Head of caudate nucleus (tissue), 42 donors: Measurements from ENCODE around the gene TMPO.
A peak's percentile ranks its signal among the peaks of the same experiment; 100 is the strongest.
"Not testable (repeated sequence)": the region's sequence is repeated elsewhere in the genome, so short reads cannot be mapped to it uniquely, and the experiment has no call there.

Experiments used
- DNase-seq, 42 donors: peaks; one replicate each; pipeline versions ENCODE4 v3.0.0 to v3.0.0-alpha.2; 2020 to 2021; ENCODE audit warnings: mixed read lengths in 7 of 42
- intact Hi-C: fragments of 100-400 bp; cut with DNase I; formaldehyde crosslinking; loops from one replicate; pipeline ENCODE4 v1.15.0; 2022

The TMPO gene

DNA sequence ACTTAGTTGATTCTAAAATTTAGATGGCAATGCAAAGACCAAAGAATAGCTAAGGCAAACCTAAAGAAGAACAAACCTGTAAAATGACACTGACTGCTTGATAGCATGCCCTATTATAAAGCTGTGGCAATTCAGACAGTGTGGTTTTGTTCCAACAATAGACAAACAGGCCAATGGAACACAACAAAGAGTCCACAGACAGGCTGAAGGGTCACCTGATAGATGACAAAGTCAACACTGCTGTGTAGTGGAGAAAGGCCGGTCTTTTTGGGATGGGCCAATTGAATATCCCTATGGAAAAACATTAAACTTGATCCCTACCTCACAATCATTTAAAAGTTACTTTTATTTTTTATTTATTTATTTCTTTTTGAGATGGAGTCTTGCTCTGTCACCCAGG lies 44.3 kb downstream of the TMPO start:
- intact Hi-C loops = no loop called here
- peak in 28 of 42 donors; percentile 9 to 82 (median 51) for DNase-seq

DNA sequence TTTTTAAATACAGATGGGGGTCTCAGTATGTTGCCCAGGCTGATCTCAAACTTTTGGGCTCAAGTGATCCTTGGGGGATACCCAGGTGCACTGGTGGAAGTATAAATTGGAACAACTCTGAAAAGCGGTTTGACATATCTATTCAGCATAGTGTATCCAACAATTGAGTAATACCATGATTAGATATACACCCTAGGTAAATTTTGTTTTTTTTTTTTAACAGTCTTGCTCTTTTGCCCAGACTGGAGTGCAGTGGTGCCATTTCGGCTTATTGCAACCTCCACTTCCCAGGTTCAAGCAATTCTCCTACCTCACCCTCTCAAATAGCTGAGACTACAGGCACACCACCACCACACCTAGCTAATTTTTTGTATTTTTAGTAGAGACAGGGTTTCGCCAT lies 46.5 kb downstream of the TMPO start:
- intact Hi-C loops = no loop called here
- no peak for DNase-seq

DNA sequence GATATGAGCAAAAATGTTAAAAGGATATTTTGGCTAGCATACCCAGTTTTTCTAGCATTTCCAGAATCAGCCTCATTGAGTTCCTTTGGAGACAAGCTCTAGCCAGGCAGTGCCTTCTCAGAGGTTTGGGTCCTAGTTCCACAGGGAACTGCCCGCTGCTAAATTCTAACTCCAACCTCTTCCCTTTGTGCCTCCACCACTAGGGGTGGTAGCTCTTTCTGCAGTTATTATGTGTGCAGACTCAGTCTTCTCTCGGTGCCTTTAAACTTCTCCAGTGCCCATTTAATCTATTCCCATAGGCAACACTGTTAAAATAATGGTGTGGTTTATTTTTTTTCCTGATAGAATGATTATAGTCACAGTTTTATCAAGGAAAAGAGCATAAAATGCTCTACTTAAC lies 56.6 kb downstream of the TMPO start:
- no peak for DNase-seq
- intact Hi-C loops = no loop called here

DNA sequence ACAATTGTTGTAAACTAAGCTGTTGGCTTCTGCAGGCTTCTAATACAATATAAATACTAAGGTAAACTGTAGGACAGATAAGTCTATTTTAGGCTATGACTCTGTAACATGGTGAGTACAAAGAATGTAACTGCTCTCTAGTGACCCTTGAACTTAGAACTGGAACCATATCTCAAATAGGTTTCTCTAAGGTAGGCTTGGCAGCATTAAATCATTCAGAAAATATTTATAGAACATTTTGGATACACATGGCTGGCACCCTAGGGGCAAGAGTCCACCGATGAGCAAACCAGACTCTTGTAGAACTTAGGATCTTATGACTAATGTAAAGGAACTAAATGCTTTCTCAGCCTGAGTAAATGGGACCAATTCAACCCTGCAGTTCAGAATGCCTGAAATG lies 58.7 kb downstream of the TMPO start:
- intact Hi-C loops = no loop called here
- DNase-seq = no peak

DNA sequence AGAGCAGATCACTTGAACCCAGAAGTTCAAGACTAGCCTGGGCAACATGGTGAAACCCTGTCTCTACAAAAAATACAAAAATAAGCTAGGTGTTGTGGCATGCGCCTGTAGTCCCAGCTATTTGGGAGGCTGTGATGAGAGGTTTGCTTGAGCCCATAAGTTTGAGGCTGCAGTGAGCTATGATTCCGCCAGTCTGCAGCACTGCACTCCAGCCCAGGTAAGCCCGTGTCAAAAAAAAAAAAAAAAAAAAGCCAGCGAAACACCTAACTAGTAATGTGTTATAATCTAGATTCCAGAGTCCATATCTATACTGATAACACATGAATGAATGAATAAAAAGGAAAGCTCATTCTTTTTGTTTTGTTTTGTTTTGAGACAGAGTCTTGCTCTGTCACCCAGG lies 59.6 kb downstream of the TMPO start:
- intact Hi-C loops = no loop called here

DNA sequence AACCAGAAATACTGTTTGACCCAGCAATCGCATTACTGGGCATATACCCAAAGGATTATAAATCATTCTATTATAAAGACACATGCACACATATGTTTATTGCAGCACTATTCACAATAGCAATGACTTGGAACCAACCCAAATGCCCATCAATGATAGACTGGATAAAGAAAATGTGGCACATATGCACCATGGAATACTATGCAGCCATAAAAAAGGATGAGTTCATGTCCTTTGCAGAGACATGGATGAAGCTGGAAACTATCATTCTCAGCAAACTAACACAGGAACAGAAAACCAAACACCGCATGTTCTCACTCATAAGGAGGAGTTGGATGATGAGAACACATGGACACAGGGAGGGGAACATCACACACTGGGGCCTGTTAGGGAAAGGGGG lies 61.4 kb downstream of the TMPO start:
- DNase-seq, intact Hi-C loops: not testable (repeated sequence)

More for the DNA sequence above, 59.6 kb downstream of the TMPO start:
- DNase-seq = no peak

DNA sequence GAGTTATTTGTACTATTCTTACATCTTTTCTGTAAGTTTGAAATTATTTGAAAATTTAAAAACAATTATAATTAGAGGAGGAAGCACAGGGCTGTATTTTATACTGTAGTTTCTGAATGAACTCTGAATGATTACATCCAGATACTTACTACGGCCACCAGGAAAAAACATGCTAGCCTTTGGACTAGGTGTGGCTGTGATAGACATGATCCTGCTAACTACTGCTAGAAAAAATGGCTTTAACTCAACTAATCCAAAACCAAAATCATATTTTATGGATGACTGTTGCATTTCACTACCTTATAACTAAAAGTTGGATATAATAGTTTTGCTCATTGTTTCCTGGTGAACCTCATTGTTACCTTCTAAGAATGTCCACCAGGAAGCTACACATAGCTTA lies 63.0 kb downstream of the TMPO start:
- DNase-seq = no peak
- intact Hi-C loops = no loop called here

DNA sequence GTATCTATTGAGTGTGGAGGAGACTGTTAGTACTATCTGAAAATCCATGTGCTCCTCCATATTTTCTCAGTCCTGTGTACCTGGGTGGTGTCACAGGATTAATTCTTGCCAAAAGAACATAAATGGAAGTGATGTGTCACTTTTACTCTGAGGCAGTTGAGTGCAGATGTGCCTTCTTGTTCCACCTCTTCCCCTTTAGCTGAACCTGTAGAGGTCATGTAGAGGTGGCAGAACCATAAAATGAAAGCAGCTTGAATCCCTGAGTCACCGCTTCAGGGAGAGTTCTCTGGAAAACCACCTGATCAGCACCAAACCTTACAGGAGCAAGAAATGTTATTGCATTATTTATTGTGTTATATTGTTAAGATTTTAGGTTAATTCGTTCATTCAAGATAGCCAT lies 63.4 kb downstream of the TMPO start:
- intact Hi-C loops = no loop called here
- no peak for DNase-seq

DNA sequence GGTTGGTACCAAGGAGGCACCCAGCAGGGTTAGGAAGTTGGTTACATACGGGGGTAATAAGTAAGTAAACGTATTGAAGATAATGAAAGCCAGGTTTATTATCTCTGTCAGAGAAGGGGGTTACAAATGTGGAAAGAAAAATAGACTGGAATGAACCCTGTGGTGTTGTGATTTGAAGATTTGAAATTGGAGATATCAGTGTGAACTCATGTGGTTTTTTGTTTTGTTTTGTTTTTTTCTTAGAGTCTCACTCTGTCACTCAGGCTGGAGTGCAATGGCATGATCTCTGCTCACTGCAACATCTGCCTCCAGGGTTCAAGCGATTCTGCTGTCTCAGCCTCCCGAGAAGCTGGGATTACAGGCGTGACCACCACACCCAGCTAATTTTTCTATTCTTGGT lies 64.0 kb downstream of the TMPO start:
- intact Hi-C loops = no loop called here
- no peak for DNase-seq

DNA sequence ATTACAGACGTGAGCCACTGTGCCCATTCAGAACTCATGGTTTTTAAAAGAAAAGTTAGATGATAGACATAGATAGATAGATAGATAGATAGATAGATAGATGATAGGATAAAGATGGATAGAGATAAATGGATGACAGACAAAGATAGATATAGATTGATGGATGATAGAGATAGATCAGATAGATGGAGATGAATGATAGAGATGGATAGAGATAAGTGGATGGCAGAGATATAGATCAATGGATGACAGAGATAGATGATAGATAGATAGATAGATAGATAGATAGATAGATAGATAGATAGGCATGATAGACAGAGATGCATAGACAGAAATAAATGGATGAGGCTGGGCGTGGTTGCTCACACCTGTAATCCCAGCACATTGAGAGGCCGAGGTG lies 64.4 kb downstream of the TMPO start:
- no peak for DNase-seq
- intact Hi-C loops = no loop called here

DNA sequence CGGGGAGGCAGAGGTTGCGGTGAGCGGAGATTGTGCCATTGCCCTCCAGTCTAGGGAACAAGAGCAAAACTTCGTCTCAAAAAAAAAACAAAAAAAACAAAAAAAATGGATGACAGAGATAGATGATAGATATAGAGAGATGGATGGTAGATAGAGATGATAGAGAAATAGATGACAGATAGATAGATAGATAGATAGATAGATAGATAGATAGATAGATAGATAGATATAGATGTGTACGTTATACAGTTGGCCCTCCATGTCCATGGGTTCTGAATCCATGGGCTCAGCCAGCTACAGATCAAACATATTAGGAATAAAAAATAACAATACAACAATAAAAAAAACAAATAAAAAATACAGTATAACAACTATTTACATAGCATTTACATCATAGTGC lies 65.3 kb downstream of the TMPO start:
- no peak for DNase-seq
- intact Hi-C loops = no loop called here

DNA sequence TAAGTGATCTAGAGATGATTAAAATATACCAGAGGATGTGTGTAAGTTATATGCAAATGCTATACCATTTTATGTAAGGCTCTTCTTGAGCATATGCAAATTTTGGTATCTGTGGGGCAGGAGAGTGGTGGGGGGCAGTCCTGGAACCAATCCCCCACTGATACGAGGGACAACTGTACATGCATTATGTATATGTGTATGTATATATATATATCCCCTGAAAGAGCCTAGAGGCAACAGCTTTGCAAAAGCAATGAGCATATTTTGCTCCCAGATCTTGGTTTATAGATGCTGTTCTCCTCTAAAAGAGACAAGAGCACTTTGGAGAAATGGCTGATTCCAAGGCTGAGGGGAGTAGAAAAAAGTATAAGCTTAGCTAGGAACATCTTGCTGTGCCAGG lies 65.7 kb downstream of the TMPO start:
- intact Hi-C loops = no loop called here
- DNase-seq = no peak

DNA sequence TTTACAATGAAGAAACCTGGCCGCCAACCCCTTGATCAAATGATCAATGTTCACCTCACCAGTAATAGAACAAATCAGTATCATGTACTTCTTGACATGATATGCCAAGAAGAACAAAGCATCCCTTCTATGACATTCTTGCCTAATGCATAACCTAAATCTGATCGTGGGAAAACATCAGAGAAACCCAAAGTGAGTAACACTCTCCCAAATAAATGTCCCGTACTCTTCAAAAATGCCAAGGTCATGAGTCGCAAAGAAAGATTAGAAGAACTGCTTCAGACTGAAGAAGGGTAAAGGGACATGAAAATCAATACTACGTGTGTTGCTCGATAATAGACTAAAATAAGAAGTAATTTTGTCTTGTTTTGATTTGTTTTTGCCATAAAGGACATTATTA lies 66.7 kb downstream of the TMPO start:
- intact Hi-C loops = no loop called here
- no peak for DNase-seq

DNA sequence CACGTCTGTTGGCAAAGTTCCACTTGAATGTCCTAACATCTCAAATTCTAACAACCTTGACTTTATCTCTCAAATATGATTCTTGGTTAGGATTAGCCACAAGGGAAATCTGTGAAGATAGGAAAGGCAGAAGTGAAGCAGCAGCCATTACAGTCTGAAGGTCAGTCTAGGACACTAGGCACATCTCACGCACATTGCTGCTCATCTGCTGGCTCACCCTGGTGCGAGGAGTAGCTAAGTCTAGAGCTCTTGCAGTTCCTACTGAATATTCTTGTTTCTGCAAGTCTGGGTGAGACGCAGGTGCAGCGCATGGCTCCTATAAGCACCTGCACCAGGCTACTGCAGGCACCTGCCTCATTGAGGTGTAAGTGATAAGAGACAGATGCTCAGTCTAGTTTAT lies 71.7 kb downstream of the TMPO start:
- intact Hi-C loops = no loop called here
- no peak for DNase-seq

DNA sequence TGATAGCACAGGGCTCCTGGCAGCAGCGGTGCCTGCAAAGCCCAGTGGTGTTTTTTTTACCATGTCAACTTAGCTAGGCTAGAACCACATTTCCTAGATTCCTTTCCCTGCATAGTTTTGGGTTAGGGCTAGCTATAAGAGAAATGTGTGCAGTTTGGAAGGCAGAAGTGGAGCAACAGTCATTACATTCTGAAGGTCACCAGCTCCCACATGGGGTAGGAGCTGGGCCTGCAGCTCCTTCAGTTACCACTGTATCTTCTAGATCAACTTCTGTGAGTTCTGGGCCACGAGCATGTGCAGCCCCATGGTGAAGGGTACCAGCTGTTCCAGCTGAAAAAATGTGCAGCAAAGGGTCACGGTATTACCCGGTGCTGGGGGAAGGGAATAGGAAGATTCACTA lies 75.8 kb downstream of the TMPO start:
- intact Hi-C loops = loop anchor here (10.0 kb wide), 1 partner anchor 86 kb away; no protein-coding TSS in a partner anchor
- no peak for DNase-seq

DNA sequence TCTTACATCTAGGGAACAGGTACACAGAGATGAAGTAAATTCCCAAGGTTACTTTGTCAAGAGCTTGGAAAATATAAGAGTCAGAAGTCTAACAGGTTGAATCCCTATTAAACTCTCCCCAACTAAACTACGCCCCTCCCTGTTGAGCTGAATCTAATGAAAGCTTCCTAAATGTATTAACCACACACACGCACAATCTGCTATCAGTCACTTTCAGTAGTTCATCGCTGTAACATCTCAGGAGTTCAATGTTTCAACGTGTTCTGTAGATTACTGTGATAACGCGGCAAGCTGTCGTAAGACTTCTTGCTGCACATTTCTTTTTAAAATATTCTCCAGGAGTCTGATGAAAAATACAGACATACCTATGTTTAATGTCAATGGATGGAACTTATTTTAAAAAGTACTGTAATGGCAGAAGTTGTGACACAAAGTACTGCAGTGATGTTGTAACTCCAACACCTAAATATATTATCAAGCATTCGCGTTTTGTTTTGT lies 77.5 kb downstream of the TMPO start:
- intact Hi-C loops = loop anchor here (10.0 kb wide), 1 partner anchor 88 kb away; no protein-coding TSS in a partner anchor
- no peak for DNase-seq

DNA sequence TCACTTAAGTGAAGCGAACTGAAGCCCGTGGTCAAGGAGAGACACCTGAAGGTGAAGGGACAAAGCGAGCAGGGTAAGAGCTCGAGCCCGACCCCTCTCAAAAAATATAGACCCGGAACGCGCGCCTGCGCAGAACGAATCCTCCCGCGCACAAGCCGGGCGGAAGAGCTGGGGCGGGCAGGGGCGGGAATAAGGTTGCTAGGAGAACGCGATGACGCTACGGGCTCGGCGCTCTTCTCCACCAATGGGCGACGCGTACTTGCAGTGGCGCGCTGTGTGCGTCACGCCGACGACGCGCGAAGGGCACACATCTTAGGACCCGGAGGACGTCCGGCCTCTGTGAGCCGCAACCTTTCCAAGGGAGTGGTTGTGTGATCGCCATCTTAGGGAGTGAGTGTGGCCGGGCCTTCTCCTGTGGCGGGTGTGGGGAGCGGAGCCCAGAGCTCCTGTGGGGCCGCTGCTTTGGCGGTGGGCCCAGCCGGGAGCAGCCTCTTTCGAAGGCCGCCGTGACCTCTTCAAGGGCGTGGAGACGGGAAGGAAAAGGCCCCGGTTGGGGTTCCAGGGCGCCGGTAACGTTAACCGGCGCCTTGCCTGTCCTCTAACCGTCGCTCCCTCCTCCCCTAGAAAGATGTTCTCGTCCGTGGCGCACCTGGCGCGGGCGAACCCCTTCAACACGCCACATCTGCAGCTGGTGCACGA lies 78.1 kb downstream of the TMPO start, which contains the start of gene SLC25A3:
Gene SLC25A3, plus strand, starts transcription at position 336 of the 699 bp plus-strand sequence. Its CDS starts 293 bp downstream, at position 629.
- peak; percentile 90 to 98 (median 97) for DNase-seq
- intact Hi-C loops = loop anchor here (2.0 to 10.0 kb wide), 2 partner anchors 51 to 89 kb away; partner anchors contain the start of genes APAF1 and IKBIP

DNA sequence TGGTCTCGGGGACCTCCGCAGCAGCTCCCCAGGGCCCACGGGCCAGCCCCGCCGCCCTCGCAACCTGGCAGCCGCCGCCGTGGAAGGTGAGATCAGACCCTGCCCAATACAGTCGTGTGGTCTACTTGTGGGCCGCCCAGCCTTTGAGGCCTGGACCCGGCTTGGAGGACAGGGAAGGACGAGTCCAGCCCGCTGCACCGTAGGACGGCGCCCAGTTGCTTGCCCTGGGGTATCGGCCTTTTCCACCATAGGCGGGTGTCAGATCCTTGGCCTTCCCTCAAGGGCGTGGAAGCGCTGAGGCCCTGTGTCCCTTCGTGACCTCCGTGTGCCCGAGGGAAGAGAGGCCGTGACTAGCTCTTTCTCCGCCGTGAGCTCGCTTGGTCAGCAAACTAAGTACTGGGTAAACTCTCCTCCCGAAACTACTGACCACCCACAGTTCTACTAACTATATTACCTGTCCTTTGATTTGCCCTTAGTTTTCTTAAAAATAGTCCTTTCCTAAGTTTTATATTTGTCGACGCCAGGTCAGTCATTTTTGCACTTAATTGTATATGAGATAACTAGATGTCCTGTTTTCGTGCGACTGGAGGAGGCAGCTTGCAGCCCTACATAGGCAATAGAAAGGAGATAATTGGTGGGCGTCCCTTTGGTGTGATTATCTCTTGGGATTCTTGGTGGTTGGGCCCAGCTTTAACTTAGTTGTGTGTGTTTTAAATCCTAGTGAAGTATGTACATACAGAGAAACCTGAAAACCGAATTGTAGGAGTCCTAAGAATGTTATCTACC lies 78.9 kb downstream of the TMPO start:
- intact Hi-C loops = loop anchor here (2.0 to 10.0 kb wide), 2 partner anchors 51 to 89 kb away; partner anchors contain the start of genes APAF1 and IKBIP
- peak in 22 of 42 donors; percentile 4 to 54 (median 25) for DNase-seq

DNA sequence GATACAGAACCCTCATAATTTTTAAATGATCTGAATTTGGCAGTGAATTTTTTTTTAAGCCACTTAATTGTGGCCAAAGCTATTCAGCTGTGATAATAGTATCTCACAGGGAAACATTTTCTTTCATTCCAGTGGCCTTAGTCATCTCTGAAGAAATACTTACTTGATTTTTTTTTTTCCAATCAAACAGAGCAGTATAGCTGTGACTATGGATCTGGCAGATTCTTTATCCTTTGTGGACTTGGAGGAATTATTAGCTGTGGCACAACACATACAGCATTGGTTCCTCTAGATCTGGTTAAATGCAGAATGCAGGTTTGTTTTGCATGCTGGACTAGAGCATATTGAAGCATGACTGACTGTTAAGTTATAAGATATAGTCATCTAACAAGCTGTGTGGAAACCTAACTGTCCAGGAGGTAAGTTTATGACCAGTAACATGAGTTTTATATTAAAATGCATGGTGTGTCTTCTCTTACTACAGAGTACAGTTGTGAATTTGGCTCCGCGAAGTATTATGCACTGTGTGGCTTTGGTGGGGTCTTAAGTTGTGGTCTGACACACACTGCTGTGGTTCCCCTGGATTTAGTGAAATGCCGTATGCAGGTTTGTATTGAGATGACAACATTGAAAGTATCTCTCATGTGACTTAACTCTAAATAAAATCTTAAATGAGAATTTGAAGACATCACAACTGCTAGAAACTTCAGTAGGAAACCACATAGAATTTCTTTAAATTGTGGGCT lies 80.0 kb downstream of the TMPO start:
- no peak for DNase-seq

More for the DNA sequence above, 80.0 kb downstream of the TMPO start:
- intact Hi-C loops = loop anchor here (2.0 to 10.0 kb wide), 2 partner anchors 49 to 91 kb away; partner anchors contain the start of genes APAF1 and IKBIP
